Hepatocyte (in vitro differentiated cells): Measurements from ENCODE around the gene FXR2. TPM values are rescaled to one million over a fixed set of nuclear protein-coding genes. Genes with fewer than 3 reads are reported as not detected.
A peak's percentile ranks its signal among the peaks of the same experiment; 100 is the strongest.

Experiments used
- DNase-seq: peaks from one replicate; pipeline ENCODE4 v3.0.0-alpha.2; 2016; ENCODE audit warnings: low spot score
- H2AFZ ChIP-seq: fragments of 200-600 bp; sonication (generic); 2 replicates; pipeline ENCODE4 v1.6.0; 2016; ENCODE audit warnings: antibody characterized with exemption, mild to moderate bottlenecking
- H3K27ac ChIP-seq: fragments of 200-600 bp; sonication (generic); 2 replicates; pipeline ENCODE4 v1.5.1; 2016; ENCODE audit warnings: mild to moderate bottlenecking
- H3K27me3 ChIP-seq: fragments of 200-600 bp; sonication (generic); 2 replicates; pipeline ENCODE4 v1.6.1; 2016
- H3K36me3 ChIP-seq: fragments of 200-600 bp; sonication (generic); replicated peaks from 2 replicates; pipeline ENCODE4 v1.5.1; 2016; ENCODE audit warnings: low read depth; ENCODE audit not compliant: insufficient read depth
- H3K4me1 ChIP-seq: fragments of 200-600 bp; sonication (generic); 2 replicates; pipeline ENCODE4 v1.5.1; 2016; ENCODE audit warnings: mild to moderate bottlenecking, moderate library complexity; ENCODE audit not compliant: insufficient read depth
- H3K4me2 ChIP-seq: fragments of 200-600 bp; sonication (generic); 2 replicates; pipeline ENCODE4 v1.6.0; 2016
- H3K4me3 ChIP-seq: fragments of 200-600 bp; sonication (generic); 2 replicates; pipeline ENCODE4 v1.5.1; 2016; ENCODE audit warnings: mild to moderate bottlenecking
- H3K79me2 ChIP-seq: fragments of 200-600 bp; sonication (generic); 2 replicates; pipeline ENCODE4 v1.6.0; 2017; ENCODE audit warnings: mild to moderate bottlenecking
- H3K9me2 ChIP-seq: fragments of 200-600 bp; sonication (generic); replicated peaks from 2 replicates; pipeline ENCODE4 v1.6.0; 2017; ENCODE audit warnings: mild to moderate bottlenecking; ENCODE audit not compliant: insufficient read depth
- H3K9me3 ChIP-seq: fragments of 200-600 bp; sonication (generic); 2 replicates; pipeline ENCODE4 v1.5.1; 2016; ENCODE audit warnings: low read depth, mild to moderate bottlenecking
- H4K20me1 ChIP-seq: fragments of 200-600 bp; sonication (generic); 2 replicates; pipeline ENCODE4 v1.6.0; 2016; ENCODE audit warnings: mild to moderate bottlenecking; ENCODE audit not compliant: insufficient read depth, poor library complexity, severe bottlenecking
- EZH2 ChIP-seq: fragments of 200-600 bp; sonication (generic); IDR thresholded peaks from 2 replicates; pipeline ENCODE4 v1.6.1; 2016; ENCODE audit warnings: antibody characterized with exemption, mild to moderate bottlenecking, borderline replicate concordance
- EZH2phosphoT487 ChIP-seq: fragments of 200-600 bp; sonication (generic); IDR thresholded peaks from one replicate; pipeline ENCODE4 v1.6.1; 2018; ENCODE audit warnings: antibody characterized with exemption, mild to moderate bottlenecking, low read depth, moderate library complexity; ENCODE audit not compliant: unreplicated experiment, severe bottlenecking
- WGBS: methylation state at CpG from one replicate; pipeline ENCODE4 v1.1.6; 2016; ENCODE audit warnings: low lambda C conversion rate; ENCODE audit errors: missing lambda C conversion rate; 5-methylcytosine and 5-hydroxymethylcytosine counted together
- polyA plus RNA-seq: library from polyadenylated mRNA; unstranded; fragments of >200 nt; fragmentation: Nextera tagmentation; extraction: Ambion mirVana; gene quantifications from 2 replicates; pipeline ENCODE4 v1.2.1, GENCODE V29; 2016
- total RNA-seq: library from RNA; depleted of rRNA; stranded (reverse); fragments of >200 nt; gene quantifications from 2 replicates; pipeline ENCODE4 v1.2.3, GENCODE V29; 2014
- TF ChIP-seq, protein P1 (sequence below): fragments of 200-600 bp; sonication (generic); IDR thresholded peaks from 2 replicates; pipeline ENCODE4 v1.5.1; 2016; ENCODE audit warnings: antibody characterized with exemption, mild to moderate bottlenecking; ENCODE audit not compliant: poor library complexity

Gene FXR2
- total RNA-seq: 33.0 and 33.7 TPM in 2 replicates
- 33.8 and 41.6 TPM in 2 replicates for polyA plus RNA-seq

- peak; percentile 100 for DNase-seq
- Histone ChIP-seq H3K9me3 (no peaks in the 10 kb centered on the region), H3K36me3 (no peaks in the 10 kb centered on the region), H3K79me2 (peaks cover 45% of the 10 kb centered on the region), H3K4me2 (peak within 1 kb of the TSS; percentile 92), H3K4me1 (peaks cover 10% of the 10 kb centered on the region), H3K27ac (peak within 1 kb of the TSS; percentile 75), H3K4me3 (peak within 1 kb of the TSS; percentile 65), H4K20me1 (peaks cover 31% of the 10 kb centered on the region), H3K27me3 (no peaks in the 10 kb centered on the region), H2AFZ (peak within 1 kb of the TSS; percentile 53), H3K9me2 (no peaks in the 10 kb centered on the region)
- WGBS: 2% methylated on average over 51 of the region's 93 CpGs
- no peak for TF ChIP-seq EZH2
- TF ChIP-seq, protein P1, sequence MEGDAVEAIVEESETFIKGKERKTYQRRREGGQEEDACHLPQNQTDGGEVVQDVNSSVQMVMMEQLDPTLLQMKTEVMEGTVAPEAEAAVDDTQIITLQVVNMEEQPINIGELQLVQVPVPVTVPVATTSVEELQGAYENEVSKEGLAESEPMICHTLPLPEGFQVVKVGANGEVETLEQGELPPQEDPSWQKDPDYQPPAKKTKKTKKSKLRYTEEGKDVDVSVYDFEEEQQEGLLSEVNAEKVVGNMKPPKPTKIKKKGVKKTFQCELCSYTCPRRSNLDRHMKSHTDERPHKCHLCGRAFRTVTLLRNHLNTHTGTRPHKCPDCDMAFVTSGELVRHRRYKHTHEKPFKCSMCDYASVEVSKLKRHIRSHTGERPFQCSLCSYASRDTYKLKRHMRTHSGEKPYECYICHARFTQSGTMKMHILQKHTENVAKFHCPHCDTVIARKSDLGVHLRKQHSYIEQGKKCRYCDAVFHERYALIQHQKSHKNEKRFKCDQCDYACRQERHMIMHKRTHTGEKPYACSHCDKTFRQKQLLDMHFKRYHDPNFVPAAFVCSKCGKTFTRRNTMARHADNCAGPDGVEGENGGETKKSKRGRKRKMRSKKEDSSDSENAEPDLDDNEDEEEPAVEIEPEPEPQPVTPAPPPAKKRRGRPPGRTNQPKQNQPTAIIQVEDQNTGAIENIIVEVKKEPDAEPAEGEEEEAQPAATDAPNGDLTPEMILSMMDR: peak; percentile 63
These were observed at the start of gene FXR2 for GRCh38 chr17:7614425-7615264. Gene FXR2 (minus strand): TSS chr17:7614897. CDS start chr17:7614532, 365 bp downstream.

- Histone ChIP-seq H3K36me3 (no peaks in the 10 kb centered on the region), H3K4me1 (no peaks in the 10 kb centered on the region), H3K79me2 (no peaks in the 10 kb centered on the region), H3K27me3 (peaks cover 14% of the 10 kb centered on the region), H3K4me2 (no peak overlapping the region), H3K27ac (no peak overlapping the region), H2AFZ (no peak overlapping the region), H3K4me3 (no peak overlapping the region), H4K20me1 (no peaks in the 10 kb centered on the region), H3K9me2 (no peaks in the 10 kb centered on the region), H3K9me3 (no peaks in the 10 kb centered on the region)
- no peak for DNase-seq
- TF ChIP-seq, protein P1: no peak
- no peak for TF ChIP-seq EZH2phosphoT487
- TF ChIP-seq EZH2: no peak
- WGBS: 27% methylated on average over 10 of the region's 10 CpGs
These were observed 42.4 kb upstream of the FXR2 start for GRCh38 chr17:7656958-7657609.

- H3K79me2 ChIP-seq: no peaks in the 10 kb centered on the region
- 95% methylated on average over 16 of the region's 17 CpGs for WGBS
- TF ChIP-seq EZH2 (no peak), EZH2phosphoT487 (no peak)
- TF ChIP-seq, protein P1: no peak
- no peak overlapping the region for H3K4me3 ChIP-seq
- H3K27ac ChIP-seq: no peak overlapping the region
- H3K9me2 ChIP-seq: no peaks in the 10 kb centered on the region
- H3K9me3 ChIP-seq: no peaks in the 10 kb centered on the region
- no peaks in the 10 kb centered on the region for H3K36me3 ChIP-seq
- H3K4me1 ChIP-seq: peaks cover 5% of the 10 kb centered on the region
- H3K4me2 ChIP-seq: no peak overlapping the region
- no peak for DNase-seq
- H3K27me3 ChIP-seq: peaks cover 26% of the 10 kb centered on the region
- H2AFZ ChIP-seq: no peak overlapping the region
- H4K20me1 ChIP-seq: no peaks in the 10 kb centered on the region
These were observed 40.8 kb upstream of the FXR2 start for GRCh38 chr17:7655541-7655840.
